ENCODE measurements around the gene CFAP77. TPM values are rescaled to one million over a fixed set of nuclear protein-coding genes. Genes with fewer than 3 reads are reported as not detected.

The CFAP77 gene
- total RNA-seq, 1 donor from 2014 or later, result not detected

DNA sequence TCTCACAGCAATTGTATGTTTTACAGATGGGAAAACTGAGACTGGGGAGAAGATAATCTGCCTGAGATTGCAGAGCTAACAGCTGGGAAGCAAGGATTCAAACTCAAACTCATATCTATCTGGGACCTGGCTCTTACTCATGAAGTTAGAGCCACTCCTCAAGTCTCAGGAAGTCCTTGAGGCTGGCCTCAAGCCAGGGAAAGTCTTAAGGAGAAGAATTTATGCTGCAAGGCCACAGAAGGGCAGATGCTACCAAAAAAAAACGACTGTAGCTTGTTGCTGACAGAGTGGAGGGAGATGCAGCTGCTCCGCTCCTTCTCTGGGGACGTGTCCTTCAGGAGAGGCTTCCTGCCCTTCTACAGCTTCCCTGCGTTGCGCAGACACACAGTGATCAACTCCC, 212.1 kb downstream of the CFAP77 start:
- DNase-seq (ENCODE audit: low read depth), result no peak
- no peak for TF ChIP-seq CTCF (conservative IDR thresholded peaks at IDR 0.05; ENCODE audit: low read depth, low read length)
- H3K4me3 ChIP-seq (ENCODE audit: low read depth, low read length), result no peak overlapping the region

Other genes starting within 250 kb of the CFAP77 start
- gene NTNG2, start 248.2 kb upstream of the CFAP77 start, total RNA-seq, result 0.07 TPM in 1 of 2 replicates, not detected in the other
- gene SETX, start 55.2 kb upstream of the CFAP77 start, total RNA-seq, result 24.9 and 34.7 TPM in 2 replicates
- 16.3 and 29.8 TPM in 2 replicates for gene TTF1, start 3.4 kb upstream of the CFAP77 start, total RNA-seq
- gene BARHL1, start 172.4 kb downstream of the CFAP77 start, total RNA-seq, result not detected in 2 replicates